Esophagus squamous epithelium (tissue), 4 donors: ENCODE measurements around the gene DYNC1I1.

Experiments
- POLR2A ChIP-seq, 4 donors: fragments of 450-650 bp; IDR thresholded peaks; one replicate each; pipeline ENCODE4 v1.6.1; 2017; ENCODE audit warnings: antibody characterized with exemption in 4 of 4, mild to moderate bottlenecking in 4 of 4, moderate library complexity in 3 of 4
- TF ChIP-seq, protein P1 (sequence below), 6 experiments: fragments of 450-650 bp in 4 of 6; fragments of 200-600 bp in 2 of 6; sonication (generic) in 2 of 6; IDR thresholded peaks; one replicate each; pipeline ENCODE4 v1.5.1; 2016 to 2019; ENCODE audit warnings: antibody characterized with exemption in 6 of 6, mild to moderate bottlenecking in 4 of 6, moderate library complexity in 4 of 6

DNA sequence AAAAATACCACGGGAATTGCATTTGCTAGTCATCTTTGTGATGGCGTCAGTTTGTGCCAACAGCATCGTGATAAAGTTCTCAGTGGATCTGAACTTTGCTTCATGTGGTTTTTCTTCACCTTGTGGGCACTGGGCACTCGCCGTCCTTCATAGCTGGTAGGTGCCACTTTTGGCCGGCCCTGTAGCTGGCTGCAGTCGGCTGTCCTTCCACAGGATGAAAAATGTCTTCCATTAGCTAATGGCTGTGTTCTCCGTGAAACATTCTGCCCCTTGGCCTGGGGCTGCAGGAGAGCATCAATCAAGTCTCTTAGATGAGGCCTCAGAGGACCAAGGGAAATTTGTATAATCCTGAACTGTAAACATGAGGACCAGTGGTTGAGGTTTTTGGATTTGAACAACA, 145.3 kb downstream of the DYNC1I1 start:
- TF ChIP-seq, protein P1, sequence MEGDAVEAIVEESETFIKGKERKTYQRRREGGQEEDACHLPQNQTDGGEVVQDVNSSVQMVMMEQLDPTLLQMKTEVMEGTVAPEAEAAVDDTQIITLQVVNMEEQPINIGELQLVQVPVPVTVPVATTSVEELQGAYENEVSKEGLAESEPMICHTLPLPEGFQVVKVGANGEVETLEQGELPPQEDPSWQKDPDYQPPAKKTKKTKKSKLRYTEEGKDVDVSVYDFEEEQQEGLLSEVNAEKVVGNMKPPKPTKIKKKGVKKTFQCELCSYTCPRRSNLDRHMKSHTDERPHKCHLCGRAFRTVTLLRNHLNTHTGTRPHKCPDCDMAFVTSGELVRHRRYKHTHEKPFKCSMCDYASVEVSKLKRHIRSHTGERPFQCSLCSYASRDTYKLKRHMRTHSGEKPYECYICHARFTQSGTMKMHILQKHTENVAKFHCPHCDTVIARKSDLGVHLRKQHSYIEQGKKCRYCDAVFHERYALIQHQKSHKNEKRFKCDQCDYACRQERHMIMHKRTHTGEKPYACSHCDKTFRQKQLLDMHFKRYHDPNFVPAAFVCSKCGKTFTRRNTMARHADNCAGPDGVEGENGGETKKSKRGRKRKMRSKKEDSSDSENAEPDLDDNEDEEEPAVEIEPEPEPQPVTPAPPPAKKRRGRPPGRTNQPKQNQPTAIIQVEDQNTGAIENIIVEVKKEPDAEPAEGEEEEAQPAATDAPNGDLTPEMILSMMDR (IDR thresholded peaks at IDR 0.05), result no peak
- TF ChIP-seq POLR2A (IDR thresholded peaks at IDR 0.05), result no peak
